HCT116 (cell line): ENCODE results near the gene SLC9A9.

Experiments used
- ATF3 ChIP-seq: IDR thresholded peaks from 2 replicates; pipeline ENCODE4 v1.6.1; 2012
- CEBPB ChIP-seq: IDR thresholded peaks from 2 replicates; pipeline ENCODE4 v1.6.1; 2012; ENCODE audit warnings: low read depth
- CTCF ChIP-seq, 3 experiments: fragments of 200-600 bp in 1 of 3; sonication (generic) in 1 of 3; IDR thresholded peaks in 2 of 3; conservative IDR thresholded peaks in 1 of 3; 2 replicates each; pipeline ENCODE4 v1.5.1; 2012 to 2017; ENCODE audit warnings: low read depth in 2 of 3, low read length in 2 of 3, antibody characterized with exemption in 1 of 3, borderline replicate concordance in 1 of 3, control low read depth in 1 of 3, mild to moderate bottlenecking in 1 of 3, mixed read lengths in 1 of 3, mixed run types in 1 of 3, moderate library complexity in 1 of 3; ENCODE audit not compliant: insufficient read depth in 1 of 3
- EGR1 ChIP-seq: IDR thresholded peaks from 2 replicates; pipeline ENCODE4 v1.6.1; 2012; ENCODE audit warnings: low read depth
- EZH2 ChIP-seq: fragments of 200-600 bp; sonication (generic); IDR thresholded peaks from 2 replicates; pipeline ENCODE4 v1.6.1; 2017; ENCODE audit warnings: antibody characterized with exemption, mixed run types
- JUND ChIP-seq: IDR thresholded peaks from 2 replicates; pipeline ENCODE4 v1.6.1; 2012
- POLR2A ChIP-seq: IDR thresholded peaks from 2 replicates; pipeline ENCODE4 v1.7.0; 2011; ENCODE audit warnings: borderline replicate concordance; ENCODE audit not compliant: insufficient read depth, insufficient read length; ENCODE audit errors: extremely low read depth
- POLR2AphosphoS5 ChIP-seq: IDR thresholded peaks from 2 replicates; pipeline ENCODE4 v1.6.1; 2011; ENCODE audit warnings: mild to moderate bottlenecking, low read depth, low read length, moderate library complexity
- SIN3A ChIP-seq: IDR thresholded peaks from 2 replicates; pipeline ENCODE4 v1.6.1; 2012; ENCODE audit warnings: low read depth
- SP1 ChIP-seq: IDR thresholded peaks from 2 replicates; pipeline ENCODE4 v1.6.1; 2012; ENCODE audit warnings: low read depth
- YY1 ChIP-seq: IDR thresholded peaks from 2 replicates; pipeline ENCODE4 v1.6.1; 2011; ENCODE audit warnings: low read length, low read depth, moderate library complexity, mild to moderate bottlenecking; ENCODE audit not compliant: insufficient replicate concordance; ENCODE audit errors: extremely low read depth
- ZBTB33 ChIP-seq: IDR thresholded peaks from 2 replicates; pipeline ENCODE4 v1.6.1; 2011; ENCODE audit warnings: mild to moderate bottlenecking, low read length, moderate library complexity; ENCODE audit not compliant: insufficient replicate concordance; ENCODE audit errors: extremely low read depth

- TF ChIP-seq CTCF (IDR thresholded peaks at IDR 0.05 in 2 of 3, conservative IDR thresholded peaks at IDR 0.05 in 1 of 3; ENCODE audit: borderline replicate concordance in 1 of 3, insufficient read depth in 1 of 3, low read depth in 2 of 3, low read length in 2 of 3) (no peak), EGR1 (no peak), ATF3 (no peak), POLR2A (no peak), SP1 (no peak), POLR2AphosphoS5 (no peak), CEBPB (no peak), EZH2 (no peak), JUND (no peak), ZBTB33 (no peak), SIN3A (no peak), YY1 (no peak)
Measured at GRCh38 chr3:143652118-143652517, 196.2 kb downstream of the SLC9A9 start.
